ENCODE measurements around the gene LIG1.

DNA sequence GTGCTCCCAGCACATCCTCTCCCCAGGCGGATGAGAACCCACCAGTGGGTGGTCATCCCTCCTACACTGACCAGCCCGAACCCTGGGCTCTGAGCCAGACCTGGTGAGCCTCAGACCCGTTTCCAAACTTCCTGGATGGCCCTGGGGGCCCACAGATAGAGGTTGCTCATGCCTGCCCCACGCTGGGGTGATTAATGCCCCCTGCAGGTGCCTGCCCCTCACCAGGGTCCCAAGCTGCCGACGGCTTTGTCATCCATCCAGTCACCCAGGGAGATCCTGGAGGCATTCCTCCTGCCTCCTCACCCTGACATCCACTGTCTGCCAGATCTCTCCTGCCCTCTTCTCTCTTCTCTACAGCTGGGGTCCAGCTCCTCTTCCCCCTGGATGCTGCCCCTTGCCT is 31.1 kb downstream of the LIG1 start:
- TF ChIP-seq CTCF (IDR thresholded peaks at IDR 0.05), result no peak
- TF ChIP-seq POLR2A (IDR thresholded peaks at IDR 0.05), result no peak
